Thyroid gland (tissue), 4 donors: Measurements from ENCODE around the gene C1orf50. TPM values are rescaled to one million over a fixed set of nuclear protein-coding genes. Genes with fewer than 3 reads are reported as not detected.

ENCODE experiments used
- DNase-seq, 2 donors: peaks; one replicate each; pipeline ENCODE4 v3.0.0-alpha.2; 2019
- H3K27ac ChIP-seq, 3 donors: fragments of 200-600 bp; sonication (generic); 1 replicate in 2 of 3; 2 replicates in 1 of 3; pipeline ENCODE4 v1.5.1; 2016 to 2019; ENCODE audit warnings: mild to moderate bottlenecking in 1 of 3, moderate library complexity in 1 of 3
- H3K27me3 ChIP-seq: fragments of 200-600 bp; sonication (generic); one replicate; pipeline ENCODE4 v1.5.1; 2019
- H3K36me3 ChIP-seq, 2 donors: fragments of 200-600 bp; sonication (generic); one replicate each; pipeline ENCODE4 v1.5.1; 2016 to 2019
- H3K4me1 ChIP-seq, 2 donors: fragments of 200-600 bp; sonication (generic); one replicate each; pipeline ENCODE4 v1.5.1; 2017 to 2019
- H3K4me3 ChIP-seq, 3 donors: fragments of 200-600 bp; sonication (generic); replicated peaks in 1 of 3; 1 replicate in 2 of 3; 2 replicates in 1 of 3; pipeline ENCODE4 v1.5.1; 2016; ENCODE audit warnings: mild to moderate bottlenecking in 1 of 3
- H3K9me3 ChIP-seq: fragments of 200-600 bp; sonication (generic); one replicate; pipeline ENCODE4 v1.5.1; 2017
- CTCF ChIP-seq, 6 experiments: fragments of 200-600 bp in 3 of 6; fragments of 450-650 bp in 3 of 6; sonication (generic) in 3 of 6; IDR thresholded peaks; one replicate each; pipeline ENCODE4 v1.5.1; 2016 to 2019; ENCODE audit warnings: antibody characterized with exemption in 6 of 6, mild to moderate bottlenecking in 2 of 6, inconsistent platforms in 1 of 6, moderate library complexity in 1 of 6
- POLR2A ChIP-seq, 2 donors: fragments of 450-650 bp; IDR thresholded peaks; one replicate each; pipeline ENCODE4 v1.6.1; 2017; ENCODE audit warnings: antibody characterized with exemption in 2 of 2, mild to moderate bottlenecking in 2 of 2, moderate library complexity in 1 of 2
- WGBS, 2 donors: methylation state at CpG; one replicate each; pipeline ENCODE4 v1.1.5; 2017; 5-methylcytosine and 5-hydroxymethylcytosine counted together
- intact Hi-C: fragments of 100-400 bp; cut with DNase I; formaldehyde crosslinking; loops from one replicate; pipeline ENCODE4 v1.15.1; 2023
- total RNA-seq, 4 donors: library from RNA; depleted of rRNA; stranded (reverse); fragments of >200 nt; gene quantifications; one replicate each; pipeline ENCODE4 v1.2.3, GENCODE V29; 2016

The C1orf50 gene
- total RNA-seq, 4 donors from 2014 or later: 4.2 to 7.2 (median 4.7) TPM

DNA sequence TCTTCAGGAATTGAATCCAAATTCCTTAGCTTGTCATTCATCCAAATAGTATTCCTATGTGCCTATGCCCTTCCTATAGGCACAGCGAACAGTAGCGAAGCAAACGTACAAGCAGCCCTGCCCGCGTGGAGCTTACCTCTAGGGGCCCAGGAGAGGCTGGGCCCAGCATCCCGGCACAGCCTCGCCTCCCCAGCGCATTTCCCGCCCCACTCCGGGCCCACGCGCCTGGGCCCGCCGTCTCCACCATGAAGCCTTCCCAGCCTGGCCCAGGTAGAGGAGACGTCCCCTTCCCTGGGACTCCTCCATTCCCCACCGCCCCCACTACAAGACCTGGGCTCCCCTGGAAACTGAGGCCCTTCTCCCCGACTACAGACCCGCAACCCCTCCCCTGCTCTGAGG is 17.5 kb downstream of the C1orf50 start:
- H3K27me3 ChIP-seq: no peaks in the 10 kb centered on the region
- DNase-seq: no peak
- TF ChIP-seq CTCF (IDR thresholded peaks at IDR 0.05) (no peak), POLR2A (IDR thresholded peaks at IDR 0.05) (no peak)
- intact Hi-C loops: no loop called here
- 79 to 85% methylated on average over 17 to 18 of the region's 18 CpGs for WGBS, 2 donors
- H3K9me3 ChIP-seq: no peaks in the 10 kb centered on the region
- H3K4me1 ChIP-seq: peaks cover 10 to 11% of the 10 kb centered on the region in 2 donors
- H3K4me3 ChIP-seq: no peak overlapping the region
- H3K27ac ChIP-seq: no peak overlapping the region
- H3K36me3 ChIP-seq: peaks cover 0 to 5% of the 10 kb centered on the region in 2 donors

GRCh38 chr1:42784946-42785693 is 18.1 kb downstream of the C1orf50 start, which contains the start of gene TMEM269:
TMEM269 (plus strand) TSS chr1:42784991; CDS start chr1:42789894, 4,903 bp downstream.
- peaks cover 0 to 5% of the 10 kb centered on the region in 2 donors for H3K36me3 ChIP-seq
- peak; percentile 21 to 36 for DNase-seq
- 4 to 10% methylated on average over 20 to 29 of the region's 54 CpGs for WGBS, 2 donors
- no peak within 1 kb of the TSS for H3K27ac ChIP-seq
- H3K9me3 ChIP-seq: no peaks in the 10 kb centered on the region
- TF ChIP-seq POLR2A (IDR thresholded peaks at IDR 0.05): no peak
- TF ChIP-seq CTCF (IDR thresholded peaks at IDR 0.05): no peak
- H3K4me3 ChIP-seq: peak within 1 kb of the TSS in 1 of 3 donors; percentile 30
- intact Hi-C loops: no loop called here
- H3K27me3 ChIP-seq: no peaks in the 10 kb centered on the region
- peaks cover 10 to 11% of the 10 kb centered on the region in 2 donors for H3K4me1 ChIP-seq

- Histone ChIP-seq H3K36me3 (no peaks in the 10 kb centered on the region), H3K27me3 (no peaks in the 10 kb centered on the region), H3K27ac (no peak overlapping the region), H3K9me3 (no peaks in the 10 kb centered on the region), H3K4me3 (no peak overlapping the region), H3K4me1 (peaks cover 10 to 11% of the 10 kb centered on the region in 2 donors)
- WGBS, 2 donors: 91 to 97% methylated on average over 5 of the region's 5 CpGs
- TF ChIP-seq CTCF (IDR thresholded peaks at IDR 0.05) (no peak), POLR2A (IDR thresholded peaks at IDR 0.05) (no peak)
- DNase-seq: no peak
- intact Hi-C loops: no loop called here
Observed at GRCh38 chr1:42786097-42786496, 19.0 kb downstream of the C1orf50 start.

- Histone ChIP-seq H3K4me3 (no peak overlapping the region), H3K27me3 (no peaks in the 10 kb centered on the region), H3K36me3 (no peaks in the 10 kb centered on the region), H3K27ac (no peak overlapping the region), H3K4me1 (peaks cover 10 to 11% of the 10 kb centered on the region in 2 donors), H3K9me3 (no peaks in the 10 kb centered on the region)
- intact Hi-C loops: no loop called here
- DNase-seq: no peak
- 93 to 94% methylated on average over 1 of the region's 1 CpG for WGBS, 2 donors
- no peak for TF ChIP-seq POLR2A (IDR thresholded peaks at IDR 0.05)
- TF ChIP-seq CTCF (IDR thresholded peaks at IDR 0.05): no peak
Observed at GRCh38 chr1:42788021-42788420, 21.0 kb downstream of the C1orf50 start.

DNA sequence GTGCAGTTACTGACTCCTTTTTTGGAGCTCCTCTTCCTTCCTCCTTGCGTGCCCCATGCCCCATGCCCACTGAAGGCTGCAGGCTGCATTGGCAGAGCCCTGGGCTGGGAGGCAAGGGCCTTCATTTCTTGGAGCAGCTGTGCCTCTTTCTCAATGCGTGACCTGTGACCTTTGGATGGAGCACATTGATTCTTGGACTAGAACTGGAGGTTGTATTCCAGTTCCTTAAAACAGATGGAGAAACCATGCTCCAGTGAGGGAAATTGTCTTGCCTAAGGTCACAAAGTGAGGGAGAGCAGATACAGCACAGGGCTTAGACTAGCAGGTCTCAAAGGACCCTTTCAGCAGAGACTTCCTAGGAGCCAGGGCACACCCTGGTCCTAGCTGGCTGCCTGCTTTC is 26.8 kb downstream of the C1orf50 start:
- H3K4me1 ChIP-seq: no peaks in the 10 kb centered on the region
- no peaks in the 10 kb centered on the region for H3K36me3 ChIP-seq
- WGBS, 2 donors: 100% methylated on average over 2 of the region's 2 CpGs
- H3K27me3 ChIP-seq: no peaks in the 10 kb centered on the region
- H3K4me3 ChIP-seq: no peak overlapping the region
- no peak for DNase-seq
- TF ChIP-seq CTCF (IDR thresholded peaks at IDR 0.05) (no peak), POLR2A (IDR thresholded peaks at IDR 0.05) (no peak)
- H3K27ac ChIP-seq: no peak overlapping the region
- H3K9me3 ChIP-seq: no peaks in the 10 kb centered on the region
- intact Hi-C loops: no loop called here
